SK-N-SH treated with all-trans-retinoic acid at 6 μM for 48 hours (cell line): ENCODE data around the gene SEL1L3.

ENCODE experiments used
- ATAC-seq: fragments of 200-7000 bp; cut with Tn5 transposase; 3 replicates; pipeline ENCODE4 v1.9.1; 2020; ENCODE audit warnings: mild to moderate bottlenecking, moderate library complexity
- ARNTL ChIP-seq: fragments of 450-650 bp; formaldehyde crosslinking; IDR thresholded peaks from 2 replicates; pipeline ENCODE4 v1.5.0; 2020; ENCODE audit warnings: low read depth, mild to moderate bottlenecking, moderate library complexity, borderline replicate concordance
- BACH2 ChIP-seq: fragments of 250-450 bp; sonication (Bioruptor Pico); IDR thresholded peaks from 2 replicates; pipeline ENCODE4 v1.9.0; 2021; ENCODE audit warnings: mild to moderate bottlenecking, borderline replicate concordance
- CSDC2 ChIP-seq: fragments of 250-450 bp; sonication (Bioruptor Pico); IDR thresholded peaks from 2 replicates; pipeline ENCODE4 v1.5.0; 2020; ENCODE audit warnings: mild to moderate bottlenecking, moderate library complexity
- CSRNP3 ChIP-seq: fragments of 250-450 bp; sonication (Bioruptor Pico); IDR thresholded peaks from 2 replicates; pipeline ENCODE4 v1.5.1; 2021; ENCODE audit warnings: mild to moderate bottlenecking, moderate library complexity
- ESRRG ChIP-seq: fragments of 250-450 bp; sonication (Bioruptor Pico); IDR thresholded peaks from 2 replicates; pipeline ENCODE4 v1.6.1; 2021; ENCODE audit warnings: mild to moderate bottlenecking
- GLIS3 ChIP-seq: fragments of 250-450 bp; sonication (Bioruptor Pico); IDR thresholded peaks from 2 replicates; pipeline ENCODE4 v1.5.0; 2020; ENCODE audit warnings: mild to moderate bottlenecking, moderate library complexity
- ISL1 ChIP-seq: fragments of 250-450 bp; sonication (Bioruptor Pico); IDR thresholded peaks from 2 replicates; pipeline ENCODE4 v2.1.2; 2022; ENCODE audit warnings: mild to moderate bottlenecking, moderate library complexity
- OSR1 ChIP-seq: fragments of 250-450 bp; sonication (Bioruptor Pico); IDR thresholded peaks from 2 replicates; pipeline ENCODE4 v1.8.0; 2022; ENCODE audit warnings: moderate library complexity, mild to moderate bottlenecking, inconsistent platforms
- PATZ1 ChIP-seq: fragments of 250-450 bp; sonication (Bioruptor Pico); IDR thresholded peaks from 2 replicates; pipeline ENCODE4 v1.8.0; 2020; ENCODE audit warnings: mild to moderate bottlenecking, moderate library complexity, borderline replicate concordance
- POU6F1 ChIP-seq: fragments of 250-450 bp; sonication (Bioruptor Pico); IDR thresholded peaks from 2 replicates; pipeline ENCODE4 v1.8.0; 2021; ENCODE audit warnings: low read depth, mild to moderate bottlenecking, moderate library complexity, borderline replicate concordance
- PPARA ChIP-seq: fragments of 250-450 bp; sonication (Bioruptor Pico); IDR thresholded peaks from 2 replicates; pipeline ENCODE4 v1.5.0; 2020; ENCODE audit warnings: mild to moderate bottlenecking, borderline replicate concordance
- RARB ChIP-seq: fragments of 250-450 bp; sonication (Bioruptor Pico); IDR thresholded peaks from 2 replicates; pipeline ENCODE4 v1.8.0; 2021; ENCODE audit warnings: mild to moderate bottlenecking, moderate library complexity
- SNAI2 ChIP-seq: fragments of 250-450 bp; sonication (Bioruptor Pico); IDR thresholded peaks from 2 replicates; pipeline ENCODE4 v1.5.0; 2020; ENCODE audit warnings: mild to moderate bottlenecking, moderate library complexity
- TOX ChIP-seq: fragments of 250-450 bp; sonication (Bioruptor Pico); IDR thresholded peaks from 2 replicates; pipeline ENCODE4 v1.8.0; 2021; ENCODE audit warnings: mild to moderate bottlenecking, moderate library complexity, borderline replicate concordance
- ZC3H10 ChIP-seq: fragments of 250-450 bp; sonication (Bioruptor Pico); IDR thresholded peaks from 2 replicates; pipeline ENCODE4 v1.5.1; 2021; ENCODE audit warnings: mild to moderate bottlenecking, moderate library complexity
- ZFP3 ChIP-seq: fragments of 250-450 bp; sonication (Bioruptor Pico); IDR thresholded peaks from 2 replicates; pipeline ENCODE4 v1.5.0; 2020; ENCODE audit warnings: mild to moderate bottlenecking, moderate library complexity
- ZFP30 ChIP-seq: fragments of 450-650 bp; formaldehyde crosslinking; IDR thresholded peaks from 2 replicates; pipeline ENCODE4 v1.5.0; 2022; ENCODE audit warnings: mild to moderate bottlenecking, moderate library complexity
- ZNF70 ChIP-seq: fragments of 450-650 bp; formaldehyde crosslinking; IDR thresholded peaks from 2 replicates; pipeline ENCODE4 v1.5.0; 2020; ENCODE audit warnings: mild to moderate bottlenecking, moderate library complexity
- ZNF8 ChIP-seq: fragments of 450-650 bp; formaldehyde crosslinking; IDR thresholded peaks from 2 replicates; pipeline ENCODE4 v1.5.0; 2020; ENCODE audit warnings: mild to moderate bottlenecking, moderate library complexity
- TF ChIP-seq, protein P1 (sequence below): fragments of 250-450 bp; sonication (Bioruptor Pico); IDR thresholded peaks from 2 replicates; pipeline ENCODE4 v1.5.0; 2020; ENCODE audit warnings: mild to moderate bottlenecking, moderate library complexity
- TF ChIP-seq, protein P2 (sequence below): fragments of 250-450 bp; sonication (Bioruptor Pico); IDR thresholded peaks from 2 replicates; pipeline ENCODE4 v1.5.1; 2020; ENCODE audit warnings: low read depth, mild to moderate bottlenecking, moderate library complexity

SEL1L3 gene

DNA sequence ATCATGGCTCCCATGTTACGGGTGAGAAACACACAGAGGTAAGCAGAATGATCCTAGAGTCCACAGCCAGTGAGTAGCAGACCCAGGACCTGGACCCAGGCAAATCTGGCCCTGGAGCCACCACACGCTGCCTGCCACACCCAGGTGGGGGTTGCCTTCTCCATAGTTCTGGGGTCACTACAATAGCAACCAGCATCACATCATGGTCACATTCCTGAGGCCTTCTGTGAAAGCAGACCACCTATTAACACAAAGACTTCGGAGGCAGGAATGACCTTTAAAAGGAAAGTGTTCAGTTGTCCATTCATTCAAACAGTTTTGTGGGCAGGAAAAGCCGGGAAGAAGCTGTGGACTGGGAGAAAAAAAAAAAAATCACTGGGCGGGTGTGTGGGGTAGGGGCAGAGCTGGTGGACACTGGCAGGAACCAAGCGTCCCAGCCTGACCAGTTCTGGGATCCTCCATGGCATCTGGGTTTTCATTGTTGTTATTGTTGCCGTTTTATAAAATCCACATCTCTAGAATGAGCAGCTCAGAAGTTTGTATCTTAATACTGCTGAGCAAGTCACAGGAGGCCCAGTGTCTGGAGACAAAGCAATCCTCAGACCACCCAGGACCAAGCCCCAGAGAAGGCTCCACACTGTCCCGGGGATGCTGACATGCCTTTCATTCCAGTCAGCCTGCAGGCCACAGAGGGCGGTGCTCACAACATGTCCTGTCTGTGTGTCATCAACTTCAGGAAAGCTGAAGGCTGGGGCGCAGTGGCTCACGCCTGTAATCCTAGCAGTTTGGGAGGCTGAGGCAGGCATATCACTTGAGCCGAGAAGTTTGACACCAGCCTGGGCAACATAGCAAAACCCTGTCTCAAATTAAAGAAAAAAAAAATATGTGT is 67.0 kb downstream of the SEL1L3 start:
- ATAC-seq = peak; percentile 99
- TF ChIP-seq ZFP30 (CRISPR knock-in tag) = no peak
- TF ChIP-seq OSR1 = no peak
- no peak for TF ChIP-seq ARNTL (CRISPR knock-in tag)
- no peak for TF ChIP-seq ZC3H10 (CRISPR knock-in tag)
- TF ChIP-seq CSDC2 = no peak
- no peak for TF ChIP-seq TOX (CRISPR knock-in tag)
- no peak for TF ChIP-seq CSRNP3 (CRISPR knock-in tag)

GRCh38 chr4:25795091-25795490 is 67.7 kb downstream of the SEL1L3 start:
- ATAC-seq = no peak
- TF ChIP-seq CSRNP3 (CRISPR knock-in tag) = no peak
- TF ChIP-seq SNAI2 (CRISPR knock-in tag) = no peak
- TF ChIP-seq POU6F1 (CRISPR knock-in tag) = no peak
- no peak for TF ChIP-seq ZFP30 (CRISPR knock-in tag)

DNA sequence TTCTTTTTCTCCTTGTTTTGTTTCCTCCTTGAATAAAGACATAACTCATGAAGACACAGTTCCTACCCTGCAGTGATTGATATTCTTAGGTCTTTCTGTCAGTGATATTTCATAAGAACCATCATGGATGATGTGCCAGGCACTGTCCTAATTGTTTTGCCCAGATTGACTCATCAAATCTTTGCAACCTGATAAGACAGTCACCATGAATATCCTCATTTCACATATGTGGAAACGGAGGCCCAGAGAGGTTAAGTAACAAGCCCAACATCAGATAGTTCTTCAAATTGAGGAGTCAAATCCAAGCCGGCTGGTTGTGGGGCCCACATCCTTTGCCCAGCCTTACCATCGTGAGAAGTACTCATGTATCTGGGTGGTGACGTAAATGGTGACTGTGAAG is 69.9 kb downstream of the SEL1L3 start:
- ATAC-seq = no peak
- TF ChIP-seq ZNF8 (CRISPR knock-in tag) (no peak), TOX (CRISPR knock-in tag) (no peak), PATZ1 (CRISPR knock-in tag) (no peak), CSDC2 (no peak), CSRNP3 (CRISPR knock-in tag) (no peak), ZFP30 (CRISPR knock-in tag) (no peak), BACH2 (no peak), GLIS3 (no peak), ZFP3 (no peak), ISL1 (CRISPR knock-in tag) (no peak), ZC3H10 (CRISPR knock-in tag) (no peak), ESRRG (CRISPR knock-in tag) (no peak), RARB (no peak), ARNTL (CRISPR knock-in tag) (no peak), SNAI2 (CRISPR knock-in tag) (no peak), ZNF70 (CRISPR knock-in tag) (no peak), POU6F1 (CRISPR knock-in tag) (no peak), PPARA (CRISPR knock-in tag) (no peak)
- TF ChIP-seq, protein P1, sequence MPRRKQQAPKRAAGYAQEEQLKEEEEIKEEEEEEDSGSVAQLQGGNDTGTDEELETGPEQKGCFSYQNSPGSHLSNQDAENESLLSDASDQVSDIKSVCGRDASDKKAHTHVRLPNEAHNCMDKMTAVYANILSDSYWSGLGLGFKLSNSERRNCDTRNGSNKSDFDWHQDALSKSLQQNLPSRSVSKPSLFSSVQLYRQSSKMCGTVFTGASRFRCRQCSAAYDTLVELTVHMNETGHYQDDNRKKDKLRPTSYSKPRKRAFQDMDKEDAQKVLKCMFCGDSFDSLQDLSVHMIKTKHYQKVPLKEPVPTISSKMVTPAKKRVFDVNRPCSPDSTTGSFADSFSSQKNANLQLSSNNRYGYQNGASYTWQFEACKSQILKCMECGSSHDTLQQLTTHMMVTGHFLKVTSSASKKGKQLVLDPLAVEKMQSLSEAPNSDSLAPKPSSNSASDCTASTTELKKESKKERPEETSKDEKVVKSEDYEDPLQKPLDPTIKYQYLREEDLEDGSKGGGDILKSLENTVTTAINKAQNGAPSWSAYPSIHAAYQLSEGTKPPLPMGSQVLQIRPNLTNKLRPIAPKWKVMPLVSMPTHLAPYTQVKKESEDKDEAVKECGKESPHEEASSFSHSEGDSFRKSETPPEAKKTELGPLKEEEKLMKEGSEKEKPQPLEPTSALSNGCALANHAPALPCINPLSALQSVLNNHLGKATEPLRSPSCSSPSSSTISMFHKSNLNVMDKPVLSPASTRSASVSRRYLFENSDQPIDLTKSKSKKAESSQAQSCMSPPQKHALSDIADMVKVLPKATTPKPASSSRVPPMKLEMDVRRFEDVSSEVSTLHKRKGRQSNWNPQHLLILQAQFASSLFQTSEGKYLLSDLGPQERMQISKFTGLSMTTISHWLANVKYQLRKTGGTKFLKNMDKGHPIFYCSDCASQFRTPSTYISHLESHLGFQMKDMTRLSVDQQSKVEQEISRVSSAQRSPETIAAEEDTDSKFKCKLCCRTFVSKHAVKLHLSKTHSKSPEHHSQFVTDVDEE (CRISPR knock-in tag) = no peak
- TF ChIP-seq, protein P2, sequence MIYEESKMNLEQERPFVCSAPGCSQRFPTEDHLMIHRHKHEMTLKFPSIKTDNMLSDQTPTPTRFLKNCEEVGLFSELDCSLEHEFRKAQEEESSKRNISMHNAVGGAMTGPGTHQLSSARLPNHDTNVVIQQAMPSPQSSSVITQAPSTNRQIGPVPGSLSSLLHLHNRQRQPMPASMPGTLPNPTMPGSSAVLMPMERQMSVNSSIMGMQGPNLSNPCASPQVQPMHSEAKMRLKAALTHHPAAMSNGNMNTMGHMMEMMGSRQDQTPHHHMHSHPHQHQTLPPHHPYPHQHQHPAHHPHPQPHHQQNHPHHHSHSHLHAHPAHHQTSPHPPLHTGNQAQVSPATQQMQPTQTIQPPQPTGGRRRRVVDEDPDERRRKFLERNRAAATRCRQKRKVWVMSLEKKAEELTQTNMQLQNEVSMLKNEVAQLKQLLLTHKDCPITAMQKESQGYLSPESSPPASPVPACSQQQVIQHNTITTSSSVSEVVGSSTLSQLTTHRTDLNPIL (CRISPR knock-in tag) = no peak
- TF ChIP-seq, all 23 proteins: peak for 0
